ENCODE results near the gene KIF21A.

KIF21A gene

GRCh38 chr12:39435531-39435930, 7.4 kb downstream of the KIF21A start:
- DNase-seq (ENCODE audit: low spot score) = no peak

DNA sequence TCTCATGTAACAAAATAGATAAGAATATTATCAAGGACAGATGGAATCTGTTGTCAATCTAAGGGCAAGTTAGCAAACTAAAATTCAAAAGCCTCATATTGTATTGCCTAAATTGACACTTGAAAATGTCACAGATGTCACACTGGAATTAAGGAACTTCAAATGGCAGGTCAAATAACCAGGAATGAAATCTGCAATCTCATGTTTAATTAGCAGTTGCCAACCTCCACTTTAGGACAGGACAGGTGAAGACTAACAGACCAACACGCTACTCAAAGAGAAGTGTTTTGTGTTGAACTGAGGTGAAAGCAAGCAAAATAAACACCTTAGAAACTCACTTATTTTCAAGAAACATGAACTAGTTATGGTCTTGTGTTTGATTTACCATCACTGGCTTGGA, 11.1 kb downstream of the KIF21A start:
- no peak for DNase-seq (ENCODE audit: low spot score)

DNA sequence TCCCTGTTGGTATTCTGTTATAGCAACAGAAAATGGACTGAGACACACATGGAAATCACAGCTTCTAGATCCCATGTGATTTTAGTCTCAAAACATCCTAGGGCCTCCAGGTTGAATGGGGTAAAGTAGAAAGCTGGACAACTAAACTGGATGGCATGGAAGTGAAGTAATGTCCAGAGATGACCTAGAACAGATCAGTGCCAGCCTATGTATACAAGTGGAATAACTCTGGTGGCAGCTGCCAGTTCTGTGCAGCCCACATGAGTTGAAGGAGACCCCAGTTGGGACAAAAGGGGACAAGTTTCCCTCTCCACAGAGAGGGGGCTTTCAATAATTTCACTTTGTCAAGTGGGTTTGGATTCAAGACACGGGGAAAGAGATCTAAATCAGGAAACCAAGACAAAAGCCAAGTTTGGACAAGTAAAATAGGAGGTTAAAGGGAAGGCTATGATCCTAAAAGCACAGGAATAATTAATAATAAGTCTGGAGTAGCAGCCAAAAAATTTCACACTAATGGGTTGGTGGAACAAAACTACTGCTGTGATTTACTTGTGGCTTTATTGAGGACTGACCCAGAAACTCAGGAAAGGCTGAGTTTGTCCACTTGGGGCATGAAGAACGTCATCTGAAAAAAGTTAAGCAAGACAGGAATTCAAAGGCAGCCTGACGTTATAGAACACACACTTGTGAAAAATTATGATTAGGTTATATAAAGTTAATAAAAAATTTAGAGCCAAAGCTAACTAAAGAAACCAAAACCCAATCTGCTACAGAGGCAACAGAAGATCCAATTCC, 11.7 kb downstream of the KIF21A start:
- DNase-seq (ENCODE audit: low spot score) = no peak

DNA sequence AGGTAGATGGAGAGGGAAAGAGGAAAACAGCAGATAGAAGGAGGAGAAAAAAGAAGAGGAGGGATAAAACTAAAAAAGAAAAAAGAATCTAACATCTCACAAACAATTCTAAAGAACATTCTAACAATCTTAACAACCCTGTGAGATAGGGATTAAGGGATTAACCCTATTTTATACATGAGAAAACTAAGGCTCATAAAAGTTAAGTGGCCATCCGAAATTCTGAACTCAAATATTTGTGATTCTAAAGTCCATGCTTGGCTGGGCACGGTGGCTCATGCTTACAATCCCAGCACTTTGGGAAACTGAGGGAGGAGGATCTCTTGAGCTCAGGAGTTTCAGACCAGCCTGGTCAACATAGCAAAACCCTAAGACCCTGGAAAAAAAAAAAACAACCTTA, 13.1 kb downstream of the KIF21A start:
- DNase-seq (ENCODE audit: low spot score) = no peak

DNA sequence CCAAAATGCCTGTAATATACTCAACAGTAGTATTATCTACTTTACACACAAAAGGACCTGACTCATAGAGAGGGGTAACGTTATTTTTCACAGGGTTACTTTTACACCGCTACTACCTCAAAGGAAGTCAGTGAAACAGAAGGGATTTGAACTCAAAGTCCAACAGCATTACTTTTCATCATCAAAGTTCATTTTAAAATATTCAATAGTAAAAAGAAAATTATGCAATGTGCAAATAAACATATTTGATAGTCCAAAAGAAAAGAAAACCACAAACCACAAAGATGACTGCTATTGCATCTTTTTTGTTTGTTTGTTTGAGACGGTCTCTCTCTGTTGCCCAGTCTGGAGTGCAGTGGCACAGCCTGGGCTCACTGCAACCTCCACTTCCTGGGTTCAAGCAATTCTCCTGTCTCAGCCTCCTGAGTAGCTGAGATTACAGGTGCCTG, 15.5 kb downstream of the KIF21A start:
- no peak for DNase-seq (ENCODE audit: low spot score)

DNA sequence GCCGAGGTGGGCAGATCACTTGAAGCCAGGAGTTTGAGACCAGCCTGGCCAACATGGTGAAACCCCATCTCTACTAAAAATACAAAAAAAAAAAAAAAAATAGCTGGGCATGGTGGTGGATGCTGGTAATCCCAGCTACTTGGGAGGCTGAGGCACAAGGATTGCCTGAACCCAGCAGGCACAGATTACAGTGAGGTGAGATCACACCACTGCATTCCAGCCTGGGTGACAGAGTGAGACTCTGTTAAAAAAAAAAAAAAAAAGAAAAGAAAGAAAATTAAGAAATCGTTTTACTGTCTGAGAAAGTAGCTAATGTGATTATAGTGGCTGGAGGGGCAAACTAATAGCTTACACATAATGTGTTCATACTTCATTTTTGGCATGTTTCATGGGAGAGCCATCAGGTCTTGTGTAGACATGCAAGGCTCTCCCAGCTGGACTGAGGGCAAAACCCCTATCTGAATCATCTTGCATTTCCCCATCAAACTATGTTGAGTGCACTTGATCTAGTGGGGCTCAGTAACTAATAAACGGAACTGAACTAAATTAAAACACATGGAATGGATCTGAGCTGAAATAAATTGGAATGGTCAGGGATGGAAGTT, 16.2 kb downstream of the KIF21A start:
- no peak for DNase-seq (ENCODE audit: low spot score)

GRCh38 chr12:39420043-39420442, 22.9 kb downstream of the KIF21A start:
- no peak for DNase-seq (ENCODE audit: low spot score)

- DNase-seq (ENCODE audit: low spot score) = no peak
These were observed 23.4 kb downstream of the KIF21A start for GRCh38 chr12:39419471-39419870.

DNA sequence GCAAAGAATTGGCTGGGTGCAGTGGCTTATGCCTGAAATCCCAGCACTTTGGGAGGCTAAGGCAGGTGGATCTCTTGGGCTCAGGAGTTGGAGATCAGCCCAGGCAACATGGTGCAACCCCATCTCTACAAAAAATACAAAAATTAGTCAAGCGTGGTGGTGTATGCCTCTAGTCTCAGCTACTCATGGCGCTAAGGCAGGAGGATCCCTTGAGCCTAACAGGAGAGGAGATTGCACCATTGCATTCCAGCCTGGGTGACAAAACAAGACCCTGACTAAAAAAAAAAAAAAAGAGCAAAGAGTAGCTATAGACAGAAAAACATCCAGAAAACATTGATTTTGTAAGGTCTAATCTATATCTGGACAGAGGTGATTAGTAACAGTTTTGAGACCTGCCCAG, 25.0 kb downstream of the KIF21A start:
- no peak for DNase-seq (ENCODE audit: low spot score)

- DNase-seq (ENCODE audit: low spot score) = no peak
These were observed 28.8 kb downstream of the KIF21A start for GRCh38 chr12:39413836-39414771.

DNA sequence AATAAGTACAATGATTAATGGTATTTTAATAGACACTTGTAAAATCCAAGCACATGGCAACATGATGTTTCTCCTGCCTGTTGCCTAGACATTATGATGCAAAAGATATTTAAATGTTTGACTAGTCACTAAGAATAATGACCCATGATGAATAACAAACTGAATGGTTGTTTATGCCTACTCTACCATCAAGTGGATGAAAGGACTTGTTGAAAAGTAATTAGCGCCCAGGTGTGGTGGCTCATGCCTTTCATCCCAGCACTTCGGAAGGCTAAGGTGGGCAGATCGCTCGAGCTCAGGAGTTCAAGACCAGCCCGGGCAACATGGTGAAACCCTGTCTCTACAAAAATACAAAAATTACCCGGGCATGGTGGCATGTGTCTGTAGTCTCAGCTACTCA, 30.7 kb downstream of the KIF21A start:
- DNase-seq (ENCODE audit: low spot score) = no peak

- no peak for DNase-seq (ENCODE audit: low spot score)
These were observed 36.7 kb downstream of the KIF21A start for GRCh38 chr12:39406262-39406661.

GRCh38 chr12:39405580-39405979, 37.3 kb downstream of the KIF21A start:
- no peak for DNase-seq (ENCODE audit: low spot score)

GRCh38 chr12:39404000-39404399, 38.9 kb downstream of the KIF21A start:
- no peak for DNase-seq (ENCODE audit: low spot score)

- DNase-seq (ENCODE audit: low spot score) = no peak
These were observed 39.5 kb downstream of the KIF21A start for GRCh38 chr12:39403376-39403775.

GRCh38 chr12:39402922-39403321, 40.0 kb downstream of the KIF21A start:
- no peak for DNase-seq (ENCODE audit: low spot score)

GRCh38 chr12:39401459-39401858, 41.5 kb downstream of the KIF21A start:
- no peak for DNase-seq (ENCODE audit: low spot score)

GRCh38 chr12:39395866-39396265, 47.1 kb downstream of the KIF21A start:
- no peak for DNase-seq (ENCODE audit: low spot score)

DNA sequence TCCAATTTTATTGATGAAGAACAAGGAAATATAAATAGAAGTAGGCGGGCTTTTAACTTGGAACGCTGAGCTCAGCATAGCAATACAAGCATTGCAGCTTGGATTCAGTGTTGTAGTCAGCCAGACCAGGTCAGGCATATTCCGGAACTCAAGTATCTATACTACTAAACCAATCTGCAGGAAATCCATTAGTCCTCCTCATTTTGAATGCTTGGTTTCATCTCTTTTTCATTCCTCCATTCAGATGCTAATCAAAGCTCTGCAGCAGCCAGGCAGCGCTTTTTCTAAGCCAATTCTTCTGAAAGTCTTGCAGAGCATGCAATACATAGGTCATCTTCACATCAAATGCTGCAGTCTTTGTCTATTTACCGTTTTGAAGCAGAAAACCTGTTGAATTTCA, 49.0 kb downstream of the KIF21A start:
- DNase-seq (ENCODE audit: low spot score) = no peak

DNA sequence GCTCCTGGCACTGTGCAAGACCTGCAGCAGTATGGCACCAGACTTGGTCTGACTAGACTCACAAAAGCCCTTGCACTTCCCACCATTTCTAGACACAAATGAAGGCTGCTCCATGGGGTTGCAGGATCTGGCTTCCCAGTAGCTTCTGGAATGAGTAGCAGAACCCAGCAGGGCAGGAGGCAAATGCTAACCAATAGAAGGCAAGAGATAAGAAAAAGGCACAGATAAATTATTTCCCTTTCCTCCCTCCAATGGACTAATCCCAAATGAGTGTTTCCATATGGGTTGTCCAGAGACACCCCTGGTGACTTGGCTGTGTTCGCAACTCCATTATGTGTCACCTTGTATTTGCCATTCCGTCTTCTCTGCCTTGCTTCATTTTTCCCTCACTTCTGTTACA, 49.7 kb downstream of the KIF21A start:
- DNase-seq (ENCODE audit: low spot score) = no peak

DNA sequence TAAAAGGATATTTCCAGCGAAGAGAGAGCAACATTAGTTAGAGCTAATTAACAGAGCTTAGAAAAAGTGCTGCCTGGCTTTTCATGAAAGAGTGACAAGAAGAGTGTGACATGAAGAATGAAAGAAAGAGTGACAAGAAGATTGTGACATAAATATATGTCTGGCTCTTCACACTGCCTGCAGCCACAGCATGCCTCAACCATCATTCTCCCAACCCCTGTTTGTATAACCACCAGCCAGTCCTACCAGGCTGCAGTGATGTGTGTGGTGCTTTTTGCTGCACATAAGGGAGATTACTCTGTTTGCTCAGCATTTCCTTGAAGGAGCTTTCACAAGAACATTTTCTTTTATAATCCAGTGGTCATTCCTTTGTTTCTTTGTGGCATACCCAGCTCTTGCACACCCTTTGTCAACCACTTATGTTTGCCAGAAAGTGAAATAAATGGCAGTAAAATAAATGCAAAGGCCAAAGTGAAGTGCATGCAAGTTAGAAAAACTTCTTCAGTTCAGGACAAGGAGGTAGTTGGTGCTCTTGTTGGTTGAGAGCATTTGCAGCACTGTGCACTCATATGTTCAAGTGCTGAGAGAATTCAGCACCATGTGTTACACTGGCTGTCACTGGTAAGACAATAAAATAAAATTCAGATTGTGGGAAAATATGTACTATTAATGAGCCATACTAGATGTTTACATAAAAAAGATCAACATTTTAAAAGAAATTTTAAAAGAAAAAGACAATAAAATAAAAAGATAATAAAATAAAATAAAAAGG, 50.6 kb downstream of the KIF21A start:
- no peak for DNase-seq (ENCODE audit: low spot score)

- DNase-seq (ENCODE audit: low spot score) = no peak
These were observed 52.2 kb downstream of the KIF21A start for GRCh38 chr12:39390752-39391151.
